ENCODE data around the gene SEC14L1. TPM values are rescaled to one million over a fixed set of nuclear protein-coding genes. Genes with fewer than 3 reads are reported as not detected.

Gene SEC14L1
- total RNA-seq, 1 experiment from 2014 or later: 25.8 TPM

- ChIA-PET CTCF (interaction anchor here (0.7 kb wide), 2 partner anchors 23 to 34 kb away, joined by 3 read pairs; no protein-coding TSS in a partner anchor), POLR2A (interaction anchor here (0.7 to 1.2 kb wide), 3 partner anchors 12 to 22 kb away, joined by 3 to 6 read pairs (median 3); no protein-coding TSS in a partner anchor)
- Mint-ChIP-seq H3K27ac (ENCODE audit: low read depth, unreplicated experiment) (no peak overlapping the region), H3K27me3 (ENCODE audit: insufficient read depth, unreplicated experiment) (no peaks in the 10 kb centered on the region), H3K36me3 (ENCODE audit: insufficient read depth, unreplicated experiment) (no peaks in the 10 kb centered on the region), H3K4me1 (ENCODE audit: insufficient read depth, unreplicated experiment) (peaks cover 22% of the 10 kb centered on the region), H3K9me3 (ENCODE audit: unreplicated experiment) (no peaks in the 10 kb centered on the region), H3K4me3 (ENCODE audit: unreplicated experiment) (no peak overlapping the region)
- no peak for DNase-seq (ENCODE audit: unreplicated experiment)
- TF ChIP-seq, protein P1, sequence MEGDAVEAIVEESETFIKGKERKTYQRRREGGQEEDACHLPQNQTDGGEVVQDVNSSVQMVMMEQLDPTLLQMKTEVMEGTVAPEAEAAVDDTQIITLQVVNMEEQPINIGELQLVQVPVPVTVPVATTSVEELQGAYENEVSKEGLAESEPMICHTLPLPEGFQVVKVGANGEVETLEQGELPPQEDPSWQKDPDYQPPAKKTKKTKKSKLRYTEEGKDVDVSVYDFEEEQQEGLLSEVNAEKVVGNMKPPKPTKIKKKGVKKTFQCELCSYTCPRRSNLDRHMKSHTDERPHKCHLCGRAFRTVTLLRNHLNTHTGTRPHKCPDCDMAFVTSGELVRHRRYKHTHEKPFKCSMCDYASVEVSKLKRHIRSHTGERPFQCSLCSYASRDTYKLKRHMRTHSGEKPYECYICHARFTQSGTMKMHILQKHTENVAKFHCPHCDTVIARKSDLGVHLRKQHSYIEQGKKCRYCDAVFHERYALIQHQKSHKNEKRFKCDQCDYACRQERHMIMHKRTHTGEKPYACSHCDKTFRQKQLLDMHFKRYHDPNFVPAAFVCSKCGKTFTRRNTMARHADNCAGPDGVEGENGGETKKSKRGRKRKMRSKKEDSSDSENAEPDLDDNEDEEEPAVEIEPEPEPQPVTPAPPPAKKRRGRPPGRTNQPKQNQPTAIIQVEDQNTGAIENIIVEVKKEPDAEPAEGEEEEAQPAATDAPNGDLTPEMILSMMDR (IDR thresholded peaks at IDR 0.05; ENCODE audit: unreplicated experiment): no peak
- no TSS peak for BruUV-seq (replicated peaks)
- intact Hi-C loops (cut with micrococcal nuclease): no loop called here
Observed at GRCh38 chr17:77120868-77121267, 19.9 kb upstream of the SEC14L1 start.

DNA sequence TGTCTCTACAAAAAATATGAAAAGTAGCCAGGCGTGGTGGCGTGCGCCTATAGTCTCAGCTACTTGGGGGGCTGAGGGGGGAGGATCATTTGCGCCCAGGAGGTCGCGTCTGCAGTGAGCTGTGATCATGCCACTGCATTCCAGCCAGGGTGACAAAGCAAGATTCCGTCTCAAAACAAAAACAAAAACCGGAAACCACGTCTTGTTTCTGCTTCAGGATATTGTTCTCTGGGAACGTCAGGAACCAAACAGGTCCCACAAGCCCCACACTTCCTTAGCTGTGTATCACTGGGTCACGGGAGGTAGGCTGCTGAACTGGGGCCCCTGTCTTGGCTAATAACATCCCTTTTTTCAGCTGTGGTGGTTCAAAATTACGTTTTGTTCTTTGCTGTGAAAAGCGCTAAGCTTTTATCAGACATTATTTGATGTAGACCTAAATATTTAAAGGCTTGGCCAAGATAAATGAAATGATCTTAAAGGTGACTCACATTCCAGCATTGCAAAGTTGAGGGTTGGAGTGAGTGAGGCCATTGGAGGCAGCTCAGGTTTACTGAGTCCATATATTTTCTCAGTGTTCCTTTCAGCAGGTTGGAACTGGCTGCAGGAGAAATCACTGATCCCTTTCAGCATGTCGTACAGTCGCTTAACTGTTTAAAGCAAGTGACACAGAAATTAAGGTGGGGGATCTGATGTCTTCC lies 16.4 kb upstream of the SEC14L1 start:
- TSS peak; percentile 51 for BruUV-seq (replicated peaks)

GRCh38 chr17:77125432-77125901 lies 15.3 kb upstream of the SEC14L1 start:
- no peak overlapping the region for H3K4me3 Mint-ChIP-seq (ENCODE audit: unreplicated experiment)
- ChIA-PET POLR2A (interaction anchor here (0.5 to 3.9 kb wide), 19 partner anchors 8 to 1459 kb away, joined by 3 to 77 read pairs (median 4); partner anchors contain the start of genes RECQL5, SAP30BP and SEC14L1), CTCF (interaction anchor here (0.5 to 2.2 kb wide), 5 partner anchors 15 to 542 kb away, joined by 3 to 7 read pairs (median 5); partner anchors contain the start of gene SEC14L1)
- intact Hi-C loops (cut with micrococcal nuclease): loop anchor here (2.0 kb wide), 1 partner anchor 13 kb away; no protein-coding TSS in a partner anchor
- BruUV-seq (replicated peaks): no TSS peak
- peaks cover 34% of the 10 kb centered on the region for H3K4me1 Mint-ChIP-seq (ENCODE audit: insufficient read depth, unreplicated experiment)
- DNase-seq (ENCODE audit: unreplicated experiment): peak; percentile 90
- H3K27me3 Mint-ChIP-seq (ENCODE audit: insufficient read depth, unreplicated experiment): no peaks in the 10 kb centered on the region
- H3K9me3 Mint-ChIP-seq (ENCODE audit: unreplicated experiment): no peaks in the 10 kb centered on the region
- TF ChIP-seq, protein P1 (IDR thresholded peaks at IDR 0.05; ENCODE audit: unreplicated experiment): no peak
- H3K27ac Mint-ChIP-seq (ENCODE audit: low read depth, unreplicated experiment): peak overlapping the region; percentile 84
- no peaks in the 10 kb centered on the region for H3K36me3 Mint-ChIP-seq (ENCODE audit: insufficient read depth, unreplicated experiment)

More for the DNA sequence above, 16.4 kb upstream of the SEC14L1 start:
- no peaks in the 10 kb centered on the region for H3K36me3 Mint-ChIP-seq (ENCODE audit: insufficient read depth, unreplicated experiment)
- H3K27me3 Mint-ChIP-seq (ENCODE audit: insufficient read depth, unreplicated experiment): no peaks in the 10 kb centered on the region
- ChIA-PET CTCF (interaction anchor here (0.6 to 2.2 kb wide), 4 partner anchors 26 to 111 kb away, joined by 3 to 7 read pairs (median 4); no protein-coding TSS in a partner anchor), POLR2A (interaction anchor here (0.7 to 3.9 kb wide), 17 partner anchors 9 to 1669 kb away, joined by 3 to 77 read pairs (median 4); partner anchors contain the start of gene SEC14L1)
- DNase-seq (ENCODE audit: unreplicated experiment): peak; percentile 68
- H3K4me3 Mint-ChIP-seq (ENCODE audit: unreplicated experiment): peak overlapping the region; percentile 10
- peaks cover 34% of the 10 kb centered on the region for H3K4me1 Mint-ChIP-seq (ENCODE audit: insufficient read depth, unreplicated experiment)
- TF ChIP-seq, protein P1 (IDR thresholded peaks at IDR 0.05; ENCODE audit: unreplicated experiment): no peak
- intact Hi-C loops (cut with micrococcal nuclease): loop anchor here (2.0 kb wide), 1 partner anchor 14 kb away; no protein-coding TSS in a partner anchor
- H3K27ac Mint-ChIP-seq (ENCODE audit: low read depth, unreplicated experiment): peak overlapping the region; percentile 87
- no peaks in the 10 kb centered on the region for H3K9me3 Mint-ChIP-seq (ENCODE audit: unreplicated experiment)

DNA sequence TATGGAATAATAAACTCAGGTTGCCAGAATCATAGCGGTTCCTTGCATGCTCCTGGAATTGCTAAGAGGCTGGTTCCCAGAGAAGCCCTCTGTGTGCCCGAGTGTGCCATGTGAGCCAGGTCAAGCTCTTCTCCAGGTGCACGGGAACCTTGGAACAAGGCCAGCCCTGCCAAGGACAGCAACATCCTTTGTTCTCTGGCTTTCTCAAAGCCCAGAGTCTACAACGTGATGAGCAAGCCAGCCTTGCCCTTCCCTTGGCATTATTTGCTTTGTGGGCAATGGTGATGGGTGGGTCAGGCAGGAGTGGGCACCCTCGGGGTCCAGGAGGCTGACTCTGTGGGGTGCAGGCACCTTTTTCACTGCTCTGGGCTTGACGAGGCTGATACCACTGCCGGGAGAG lies 14.2 kb upstream of the SEC14L1 start:
- H3K27ac Mint-ChIP-seq (ENCODE audit: low read depth, unreplicated experiment): no peak overlapping the region
- ChIA-PET POLR2A (interaction anchor here (1.1 to 3.9 kb wide), 5 partner anchors 13 to 160 kb away, joined by 3 to 77 read pairs (median 13); partner anchors contain the start of gene SEC14L1), CTCF (no interaction called here)
- peaks cover 37% of the 10 kb centered on the region for H3K4me1 Mint-ChIP-seq (ENCODE audit: insufficient read depth, unreplicated experiment)
- H3K4me3 Mint-ChIP-seq (ENCODE audit: unreplicated experiment): no peak overlapping the region
- H3K36me3 Mint-ChIP-seq (ENCODE audit: insufficient read depth, unreplicated experiment): no peaks in the 10 kb centered on the region
- no peaks in the 10 kb centered on the region for H3K9me3 Mint-ChIP-seq (ENCODE audit: unreplicated experiment)
- peak; percentile 75 for DNase-seq (ENCODE audit: unreplicated experiment)
- intact Hi-C loops (cut with micrococcal nuclease): no loop called here
- no TSS peak for BruUV-seq (replicated peaks)
- TF ChIP-seq, protein P1 (IDR thresholded peaks at IDR 0.05; ENCODE audit: unreplicated experiment): no peak
- H3K27me3 Mint-ChIP-seq (ENCODE audit: insufficient read depth, unreplicated experiment): no peaks in the 10 kb centered on the region

All from MCF 10A (cell line).